HG02763 (cell line): ENCODE data around the gene KCNS1.
"Not testable (repeated sequence)": the region's sequence is repeated elsewhere in the genome, so short reads cannot be mapped to it uniquely, and the experiment has no call there.

Experiments used
- ATAC-seq: cut with Tn5 transposase; IDR thresholded peaks from one replicate; pipeline ENCODE4 v1.9.1; 2021; ENCODE audit warnings: mild to moderate bottlenecking, moderate library complexity; ENCODE audit not compliant: unreplicated experiment

Gene KCNS1, protein sequence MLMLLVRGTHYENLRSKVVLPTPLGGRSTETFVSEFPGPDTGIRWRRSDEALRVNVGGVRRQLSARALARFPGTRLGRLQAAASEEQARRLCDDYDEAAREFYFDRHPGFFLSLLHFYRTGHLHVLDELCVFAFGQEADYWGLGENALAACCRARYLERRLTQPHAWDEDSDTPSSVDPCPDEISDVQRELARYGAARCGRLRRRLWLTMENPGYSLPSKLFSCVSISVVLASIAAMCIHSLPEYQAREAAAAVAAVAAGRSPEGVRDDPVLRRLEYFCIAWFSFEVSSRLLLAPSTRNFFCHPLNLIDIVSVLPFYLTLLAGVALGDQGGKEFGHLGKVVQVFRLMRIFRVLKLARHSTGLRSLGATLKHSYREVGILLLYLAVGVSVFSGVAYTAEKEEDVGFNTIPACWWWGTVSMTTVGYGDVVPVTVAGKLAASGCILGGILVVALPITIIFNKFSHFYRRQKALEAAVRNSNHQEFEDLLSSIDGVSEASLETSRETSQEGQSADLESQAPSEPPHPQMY

DNA sequence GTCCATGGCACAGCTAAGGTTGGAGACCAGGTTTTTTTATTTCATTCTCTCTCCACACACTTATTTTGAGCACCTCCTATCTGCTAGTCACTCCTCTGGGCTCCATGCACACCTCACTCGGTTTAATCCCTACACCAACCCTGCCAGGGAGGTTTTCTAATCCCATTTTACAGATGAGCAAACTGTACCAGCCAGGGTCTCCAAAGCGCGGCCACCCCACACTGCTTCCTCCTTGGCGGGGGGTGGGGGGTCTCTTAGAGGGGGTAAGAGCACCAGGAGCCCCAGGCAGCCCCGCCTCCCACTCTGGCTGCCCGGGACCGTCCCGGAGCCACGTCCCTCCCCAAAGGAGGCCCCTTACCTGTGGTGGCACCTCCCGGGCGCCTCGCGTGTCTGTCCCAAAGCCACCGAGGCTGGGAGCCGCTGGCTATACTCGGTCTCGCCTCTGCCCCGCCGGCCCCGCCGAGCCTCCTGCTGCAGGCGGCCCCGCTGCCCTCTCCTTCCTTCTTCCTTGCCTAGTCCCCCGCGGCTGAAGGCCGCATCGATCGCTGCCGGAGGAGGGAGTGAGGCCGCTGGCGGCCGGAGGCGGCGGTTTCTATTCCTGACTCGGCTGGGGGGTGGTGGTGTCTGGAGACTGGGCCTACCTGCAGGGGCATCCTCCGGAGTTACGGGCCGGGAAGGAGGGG, at the start of gene KCNS1:
Gene KCNS1, minus strand, starts transcription at position 565 of the 683 bp plus-strand sequence. CDS start 1,891 bp downstream, outside the sequence.
- ATAC-seq = no peak

DNA sequence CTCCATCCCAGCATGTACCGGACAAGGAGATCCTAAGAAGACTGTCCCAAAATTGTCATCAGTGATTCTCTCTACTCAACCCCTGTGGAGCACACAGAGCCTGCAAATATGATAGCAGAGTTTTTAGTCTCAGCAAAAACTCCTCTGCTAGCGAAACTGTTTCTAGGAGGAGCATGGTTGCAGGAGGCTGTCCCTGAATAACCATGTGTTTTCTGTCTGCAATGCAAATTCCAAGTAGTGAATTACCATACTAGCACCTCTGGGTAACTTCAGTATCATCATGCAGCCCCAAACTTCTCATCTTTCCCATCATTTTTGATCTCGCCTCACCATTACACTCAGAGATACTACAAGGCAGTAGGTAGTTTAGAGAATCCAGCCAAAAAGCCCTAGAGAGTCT, 48.1 kb upstream of the KCNS1 start:
- ATAC-seq = no peak

DNA sequence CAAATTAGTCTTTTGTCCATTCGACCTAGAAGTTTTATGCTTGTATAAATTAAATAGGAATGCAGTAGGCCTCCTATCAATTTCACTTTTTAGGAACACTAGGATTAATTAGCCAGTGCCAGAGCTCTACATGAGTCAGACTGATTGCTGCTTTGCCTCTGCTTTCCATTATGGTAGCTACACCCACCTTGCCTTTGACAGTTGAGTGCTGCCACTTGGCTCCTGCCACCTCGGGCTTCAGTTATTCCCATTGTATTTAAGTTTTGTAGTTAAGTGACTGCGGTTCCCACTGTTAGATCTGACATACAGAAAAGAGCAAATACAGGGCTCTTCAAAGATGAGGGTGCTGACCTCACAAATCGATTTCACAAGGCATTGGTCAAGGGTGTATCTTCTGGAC, 39.9 kb upstream of the KCNS1 start:
- no peak for ATAC-seq

DNA sequence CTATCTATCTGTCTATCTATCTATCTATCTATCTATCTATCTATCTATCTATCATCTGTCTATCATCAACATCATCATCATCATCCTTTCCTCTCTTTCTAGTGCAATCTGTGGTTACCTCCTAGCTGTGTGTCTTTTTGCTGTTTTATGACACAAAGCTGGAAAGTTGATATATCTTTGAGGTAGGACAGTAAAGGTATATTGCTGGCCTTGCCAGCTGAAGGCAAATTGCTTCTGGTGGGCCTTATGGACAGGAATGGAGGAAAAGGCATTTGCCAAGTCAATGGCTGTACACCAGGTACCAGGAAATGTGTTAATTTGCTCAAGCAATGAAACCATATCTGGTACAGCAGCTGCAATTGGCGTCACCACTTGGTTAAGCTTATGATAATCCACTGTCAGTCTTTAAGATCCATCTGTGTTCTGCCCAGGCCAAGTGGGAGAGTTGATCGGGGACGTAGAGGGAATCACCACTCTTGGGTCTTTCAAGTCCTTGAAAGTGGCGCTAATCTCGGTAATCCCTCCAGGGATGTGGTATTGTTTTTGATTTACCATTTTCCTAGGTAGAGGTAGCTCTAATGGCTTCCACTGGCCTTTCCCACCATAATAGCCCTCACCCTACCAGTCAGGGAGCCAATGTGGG, 38.9 kb upstream of the KCNS1 start:
- ATAC-seq = not testable (repeated sequence)

DNA sequence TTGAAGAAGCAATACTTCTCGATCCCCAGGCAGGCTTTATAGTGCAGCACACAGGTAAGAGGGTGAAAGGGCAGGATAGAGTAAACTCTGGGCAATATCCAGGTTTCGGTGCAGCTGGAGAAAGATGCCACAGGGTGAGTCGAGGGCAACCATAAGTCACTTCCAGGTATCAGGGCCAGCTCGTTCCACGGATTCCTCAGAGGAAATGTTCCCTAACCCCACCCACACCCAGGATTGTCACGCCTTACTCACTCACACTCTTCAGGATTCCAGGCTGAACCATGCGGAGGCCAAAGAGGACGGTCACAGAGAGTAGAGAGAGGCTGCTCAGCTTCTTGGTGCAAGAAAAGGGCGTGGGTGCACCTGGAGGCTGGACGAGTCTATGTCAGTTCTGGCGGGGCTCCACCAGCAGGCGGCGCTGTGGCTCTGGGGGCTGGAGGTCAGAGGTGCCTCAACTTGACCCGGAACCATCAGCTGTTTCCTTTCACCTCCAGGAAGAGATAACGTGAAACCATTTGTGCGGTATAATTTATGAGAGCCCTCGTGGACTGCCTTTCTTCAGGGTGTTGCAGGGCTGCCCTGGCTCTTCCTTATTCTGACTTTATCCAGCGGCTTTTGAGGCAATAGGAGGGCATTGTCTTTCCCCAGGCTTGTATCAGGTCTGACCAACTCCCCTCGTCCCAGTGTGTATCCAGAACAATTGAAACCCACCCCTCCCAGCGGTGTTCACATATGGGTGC, 37.8 kb upstream of the KCNS1 start:
- no peak for ATAC-seq

DNA sequence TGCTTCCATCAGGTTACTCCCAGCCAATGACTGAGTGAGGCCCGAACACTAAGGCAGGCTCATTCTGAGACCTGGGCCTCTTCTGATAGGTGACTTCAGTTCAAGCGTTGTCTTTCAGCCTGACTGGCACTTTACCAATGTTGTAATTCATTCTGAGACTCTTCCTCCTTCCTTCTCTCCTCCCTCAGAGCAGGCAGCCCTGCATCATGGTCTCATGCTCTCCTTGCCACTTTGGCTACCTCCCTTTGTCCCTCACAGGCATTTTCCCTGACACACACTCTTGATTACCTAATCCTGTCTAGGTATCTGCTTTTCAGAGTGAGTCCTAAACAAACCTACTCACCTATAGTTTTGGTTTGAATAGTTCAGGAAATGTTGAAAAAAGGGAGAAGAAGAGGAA, 36.0 kb upstream of the KCNS1 start:
- no peak for ATAC-seq

DNA sequence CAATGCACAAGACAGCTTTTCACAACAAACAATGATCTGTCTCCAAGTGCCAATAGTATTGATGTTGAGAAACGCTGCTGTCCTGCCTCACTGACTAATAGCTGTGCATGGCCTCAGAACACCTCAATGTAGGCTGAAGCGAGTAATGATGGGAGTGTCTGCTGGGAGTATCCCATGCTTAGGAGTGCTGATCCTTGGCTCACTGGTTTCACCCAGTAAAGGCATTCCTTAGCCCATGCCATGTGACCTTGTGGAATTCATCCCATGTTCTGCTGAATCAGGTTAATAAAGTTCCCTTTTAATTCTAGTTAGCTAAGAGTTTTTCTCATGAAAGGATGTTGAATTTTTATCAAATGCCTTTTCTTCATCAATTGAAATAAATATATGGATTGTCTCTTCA, 27.2 kb upstream of the KCNS1 start:
- no peak for ATAC-seq

DNA sequence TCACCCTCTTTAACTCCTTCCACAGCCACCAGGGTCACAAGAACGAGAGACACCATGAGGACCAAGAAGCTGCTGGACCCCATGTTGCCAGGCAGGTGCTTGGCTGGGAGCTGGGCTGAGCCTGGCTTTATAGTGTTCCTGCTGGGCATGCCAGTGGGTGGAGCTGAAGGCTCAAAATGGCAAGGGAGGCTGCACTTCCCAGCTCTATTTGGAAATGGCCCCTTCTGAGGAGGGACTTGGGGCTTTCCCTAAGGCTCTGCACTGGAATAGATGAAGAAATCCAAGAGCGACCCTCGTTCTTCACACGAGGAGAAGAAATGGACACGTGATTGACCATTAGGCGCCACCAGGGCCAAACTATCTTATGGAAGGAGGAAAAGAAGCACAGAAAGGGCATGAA, 23.4 kb upstream of the KCNS1 start, which contains the start of gene WFDC12:
Gene WFDC12, minus strand, starts transcription at position 101 of the 400 bp plus-strand sequence. Its CDS starts 18 bp downstream, at position 83.
- no peak for ATAC-seq

DNA sequence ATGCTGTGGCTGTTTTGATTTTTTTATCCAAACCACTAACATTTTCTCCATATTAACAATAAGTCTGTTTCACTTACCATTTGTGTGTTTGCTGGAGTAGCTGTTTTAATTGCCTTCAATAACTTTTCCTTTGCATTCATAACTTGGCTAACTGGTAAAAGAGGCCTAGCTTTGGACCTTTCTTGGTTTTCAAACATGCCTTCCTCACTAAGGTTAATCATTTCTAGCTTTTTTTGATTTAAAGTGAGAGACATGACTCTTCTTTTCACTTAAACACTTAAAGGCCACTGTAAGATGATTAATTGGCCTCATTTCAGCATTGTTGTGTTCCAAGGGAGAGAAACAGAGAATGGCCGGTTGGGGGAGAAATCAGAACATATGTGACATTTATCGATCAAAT, 20.5 kb upstream of the KCNS1 start:
- no peak for ATAC-seq

DNA sequence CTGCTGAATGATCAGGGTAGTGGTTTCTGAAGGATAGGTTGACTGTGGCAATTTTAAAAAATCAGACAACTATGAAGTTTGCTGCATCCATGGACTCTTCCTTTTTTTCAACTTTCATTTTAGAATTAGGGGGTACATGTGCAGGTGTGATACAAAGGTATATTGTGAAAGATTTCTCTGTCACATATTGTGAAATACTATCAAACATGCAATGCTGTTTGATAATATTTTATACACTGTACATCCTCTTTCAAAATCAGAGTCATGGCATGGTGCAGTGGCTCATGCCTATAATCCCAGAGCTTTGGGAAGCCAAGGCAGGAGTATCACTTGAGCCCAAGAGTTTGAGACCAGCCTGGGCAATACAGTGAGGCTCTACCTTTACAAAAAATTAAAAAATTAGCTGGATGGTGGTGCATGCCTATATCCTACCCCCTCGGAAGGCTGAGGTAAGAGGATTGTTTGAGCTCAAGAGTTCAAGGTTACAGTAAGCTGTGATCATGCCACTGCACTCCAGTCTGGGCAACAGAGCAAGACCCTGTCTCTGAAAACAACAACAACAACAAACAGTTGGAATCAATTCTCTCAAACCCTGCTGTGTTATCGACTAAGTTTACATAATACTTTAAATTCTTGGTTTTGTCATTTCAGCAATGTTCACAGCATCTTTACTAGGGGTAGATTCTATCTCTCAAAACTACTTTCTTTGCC, 18.8 kb upstream of the KCNS1 start:
- no peak for ATAC-seq

DNA sequence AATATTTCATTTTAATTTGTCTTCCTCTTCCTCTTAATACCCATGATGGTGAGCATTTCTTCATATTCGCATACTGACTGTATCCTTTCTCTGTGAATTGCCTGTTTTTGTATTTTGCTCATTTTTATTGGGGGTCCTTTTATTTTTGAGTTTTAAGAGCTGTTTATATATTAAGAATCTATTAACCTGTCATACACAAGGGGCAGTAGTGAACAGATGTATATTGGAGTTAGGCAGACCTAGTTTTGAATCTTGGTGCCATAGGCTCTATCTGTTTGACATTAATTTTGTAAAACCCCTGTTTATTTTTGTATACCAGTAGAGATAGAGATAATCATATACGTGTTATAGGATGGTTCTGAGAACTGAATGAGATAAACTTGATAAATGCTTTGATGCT, 17.1 kb upstream of the KCNS1 start:
- ATAC-seq = no peak

DNA sequence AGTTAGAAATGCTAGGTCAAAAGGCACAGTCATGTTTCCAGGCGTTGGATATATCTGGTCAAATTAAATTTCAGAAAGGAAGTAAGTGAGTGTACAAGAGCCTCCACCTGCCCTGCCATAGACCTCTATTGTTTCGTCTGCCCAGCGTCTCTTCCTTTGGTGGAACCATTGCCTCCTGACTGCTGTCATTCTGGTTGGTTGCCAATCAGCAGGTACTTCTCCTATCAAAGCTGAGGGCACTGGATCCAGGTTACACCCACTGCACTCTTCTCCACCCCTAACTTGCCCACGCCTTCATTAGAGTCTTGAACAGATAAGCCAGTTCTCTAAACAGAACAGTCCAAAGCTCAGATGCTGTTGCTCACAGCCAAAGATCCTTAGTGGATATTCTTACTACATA, 16.7 kb upstream of the KCNS1 start:
- no peak for ATAC-seq

DNA sequence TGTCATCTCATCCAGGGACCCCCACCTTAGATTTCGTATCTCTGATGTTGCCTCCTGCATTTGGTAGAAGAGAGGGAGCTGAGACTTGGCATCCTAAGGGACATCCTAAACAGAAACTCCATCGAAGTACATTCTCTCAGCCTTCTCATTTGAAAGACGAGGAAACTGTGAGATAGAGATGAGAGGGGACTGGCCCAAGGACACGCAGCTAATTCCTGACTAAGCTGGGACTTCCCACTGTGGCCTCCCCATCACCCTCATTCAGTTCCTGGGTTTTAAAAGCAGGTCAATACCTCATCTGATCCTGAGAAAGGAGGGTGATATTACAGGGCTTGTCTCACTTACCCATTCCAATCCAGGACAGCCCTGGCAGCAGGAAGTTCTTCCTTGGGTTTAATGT, 14.9 kb upstream of the KCNS1 start:
- ATAC-seq = no peak

DNA sequence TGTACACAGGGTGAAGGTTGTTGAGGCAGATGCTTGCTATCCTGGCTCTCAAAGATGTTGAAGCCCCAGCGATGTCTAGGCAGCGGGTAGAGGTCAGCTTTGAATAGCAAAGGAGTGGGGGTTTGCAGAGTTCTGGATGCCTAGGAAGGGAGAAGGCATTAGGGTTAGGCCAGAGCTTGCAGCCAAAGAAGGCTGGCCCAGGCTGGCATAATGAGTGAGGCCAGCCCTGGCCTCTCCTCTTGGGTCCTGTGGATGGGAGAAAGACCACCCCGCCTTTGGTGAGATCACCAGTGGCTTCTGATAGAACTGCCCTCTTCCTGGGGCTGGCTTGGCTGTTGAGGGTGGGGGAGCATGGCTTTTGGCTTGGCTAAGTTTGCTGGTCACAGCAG, 14.5 kb upstream of the KCNS1 start:
- ATAC-seq = no peak

DNA sequence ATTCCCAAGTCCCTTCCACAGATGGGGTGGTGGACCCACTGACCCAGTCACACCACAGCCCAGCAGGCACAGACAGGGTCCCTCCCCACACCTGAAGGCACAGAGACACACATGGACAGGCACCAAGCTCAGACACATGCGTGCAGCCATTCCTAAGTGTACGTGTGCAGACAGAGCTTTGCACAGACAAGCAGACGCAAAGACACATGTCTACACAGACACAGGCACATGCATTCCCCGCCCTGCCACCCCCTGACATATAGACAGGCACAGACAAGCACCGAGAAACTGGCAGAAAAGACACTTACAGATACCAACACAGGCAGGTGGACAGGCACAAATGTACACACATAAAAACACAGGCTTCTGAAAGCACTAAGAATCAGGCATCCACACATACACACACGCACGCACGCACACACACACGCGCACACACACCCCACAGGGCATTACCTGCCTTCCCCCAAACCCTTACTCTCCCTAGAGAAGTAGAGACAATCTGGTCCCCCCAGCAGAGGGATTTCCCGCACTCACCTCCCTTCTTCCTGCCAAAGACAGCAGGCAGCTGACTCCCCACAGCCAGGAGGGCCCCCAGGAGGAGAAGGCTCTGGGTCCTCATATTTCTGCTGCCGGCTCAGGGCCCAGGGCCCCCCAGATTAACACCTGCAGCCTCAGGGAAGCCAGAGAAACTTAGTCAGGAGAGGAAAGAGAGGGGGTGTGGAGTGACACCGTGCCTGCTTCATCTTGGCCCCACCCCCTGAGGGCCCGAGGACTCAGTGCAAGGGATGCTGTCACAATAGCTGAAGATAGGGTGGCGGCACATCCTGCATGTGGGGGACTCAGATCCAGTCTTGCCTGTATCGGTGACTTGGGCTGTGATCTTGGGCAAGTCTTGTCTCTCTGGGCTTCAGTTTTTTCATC, 13.8 kb upstream of the KCNS1 start, which contains the start of gene WFDC5:
Gene WFDC5, minus strand, starts transcription at position 710 of the 921 bp plus-strand sequence. Its CDS starts 91 bp downstream, at position 619.
- no peak for ATAC-seq

DNA sequence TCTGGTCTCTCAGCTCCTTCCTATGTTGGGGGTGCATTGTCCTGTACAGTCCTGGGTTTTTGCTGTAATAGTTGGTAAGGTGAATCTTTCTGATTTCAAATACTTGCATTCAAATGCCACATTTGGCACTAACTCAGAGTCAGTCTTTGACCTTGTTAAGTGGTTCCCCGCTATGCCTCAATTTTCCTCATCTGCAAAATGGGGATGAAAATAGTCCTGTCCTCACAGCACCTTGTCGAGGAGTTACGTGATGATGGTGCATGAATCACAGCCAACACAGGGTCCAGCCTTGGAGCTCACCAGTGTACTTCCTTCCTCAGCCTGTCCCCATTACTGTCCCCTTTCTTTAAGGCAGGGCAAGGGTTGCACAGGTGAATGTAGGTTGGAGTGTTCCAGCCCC, 12.9 kb upstream of the KCNS1 start:
- no peak for ATAC-seq

DNA sequence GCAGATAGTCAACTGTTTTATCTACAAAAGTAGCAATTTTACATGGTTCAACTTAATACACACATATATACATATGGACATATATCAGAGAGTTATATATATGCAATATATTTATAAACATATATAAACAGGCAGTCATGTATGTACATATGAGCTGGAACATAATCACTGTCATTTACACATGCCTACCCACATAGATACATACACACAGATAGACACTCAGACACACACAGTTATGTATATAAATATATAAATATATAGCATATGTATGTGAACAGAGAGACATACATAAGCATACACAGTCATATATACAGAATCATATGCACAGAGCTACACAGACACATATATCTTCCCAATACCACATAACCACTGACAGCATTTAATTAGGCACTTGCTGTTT, 11.8 kb upstream of the KCNS1 start:
- ATAC-seq = no peak

DNA sequence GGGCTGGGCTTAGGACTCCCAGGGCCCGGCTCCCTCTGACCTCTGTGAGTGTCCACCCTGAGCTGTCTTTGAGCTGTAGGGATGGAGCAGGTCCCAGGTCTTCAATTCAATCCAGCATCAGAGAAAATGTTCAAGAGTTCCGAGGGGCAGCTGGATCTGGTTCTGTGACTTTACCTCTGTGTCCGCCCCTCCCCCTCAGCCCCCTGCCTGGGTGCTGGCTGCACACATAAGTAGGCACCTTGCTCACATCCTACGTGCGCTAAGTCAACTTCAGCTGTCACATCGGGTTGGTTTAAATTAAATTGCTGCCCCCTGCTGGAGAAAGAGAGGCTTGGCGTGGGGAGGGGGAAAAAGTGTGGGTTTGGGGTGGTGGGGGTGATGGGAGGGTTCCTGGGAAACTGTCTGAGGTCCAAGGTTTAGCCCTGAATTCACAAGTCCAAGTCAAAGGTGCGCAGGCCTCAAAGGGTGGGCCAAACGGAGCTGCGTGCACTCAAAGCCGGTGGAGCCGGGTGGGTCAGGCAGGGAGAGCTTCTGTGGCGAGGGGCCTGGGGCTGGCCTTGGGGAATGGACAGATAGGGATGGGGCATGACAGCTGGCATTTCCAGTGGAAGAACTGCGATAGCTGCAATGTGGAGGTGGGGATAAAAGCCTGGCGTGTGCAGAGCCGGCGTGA, 11.0 kb upstream of the KCNS1 start:
- no peak for ATAC-seq

DNA sequence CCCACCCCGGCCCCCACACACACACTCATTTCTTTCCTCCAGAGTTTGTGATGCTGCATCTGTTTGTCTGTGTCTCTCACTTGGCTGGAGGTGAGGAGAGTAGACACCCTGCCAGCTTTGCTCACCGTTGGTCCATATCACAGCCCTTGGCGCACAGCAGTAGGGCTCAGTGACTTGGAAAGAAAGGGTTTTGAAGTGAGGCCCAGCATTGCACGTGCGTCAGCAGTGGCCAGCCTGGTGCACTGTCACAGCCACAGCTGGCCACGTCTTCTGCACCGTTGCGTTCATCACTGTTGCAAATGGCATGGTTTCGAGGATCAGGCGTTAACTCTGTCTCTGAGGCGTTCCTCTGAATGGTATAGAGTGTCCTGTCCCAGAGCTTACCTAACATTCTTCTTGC, 10.4 kb upstream of the KCNS1 start:
- ATAC-seq = no peak
